OCI-LY7 (cell line): Measurements from ENCODE around the gene SYT14. TPM values are rescaled to one million over a fixed set of nuclear protein-coding genes. Genes with fewer than 3 reads are reported as not detected.

ENCODE experiments used
- BruUV-seq: library from RNA; stranded (reverse); fragments of 400-500 nt; replicated peaks from 2 replicates; lab custom pipeline; 2021; lab: Mats Ljungman, UMichigan
- CTCF ChIA-PET: fragments of 300-600 bp; sonication (Branson Sonifier 250); formaldehyde crosslinking; loops from one replicate; lab custom pipeline; 2022; ENCODE audit warnings: antibody characterized with exemption; ENCODE audit not compliant: unreplicated experiment; lab: Charles Lee
- POLR2A ChIA-PET: fragments of 300-600 bp; sonication (Branson Sonifier 250); formaldehyde crosslinking; loops from one replicate; lab custom pipeline; 2022; ENCODE audit warnings: antibody characterized with exemption; lab: Charles Lee
- DNase-seq: peaks from one replicate; pipeline ENCODE4 v3.0.0-alpha.2; 2015; ENCODE audit warnings: low spot score
- H2AFZ ChIP-seq: fragments of 200-600 bp; sonication (generic), shearing (Covaris generic); 2 replicates; pipeline ENCODE4 v1.6.1; 2014; ENCODE audit warnings: mild to moderate bottlenecking, antibody characterized with exemption, low read length, moderate library complexity
- H3K27ac ChIP-seq: fragments of 200-600 bp; sonication (generic); 2 replicates; pipeline ENCODE4 v1.5.1; 2014; ENCODE audit warnings: mixed run types, low read depth, mild to moderate bottlenecking, moderate library complexity, low read length, inconsistent platforms; ENCODE audit not compliant: poor library complexity, severe bottlenecking
- H3K36me3 ChIP-seq: fragments of 200-600 bp; sonication (generic); 2 replicates; pipeline ENCODE4 v1.6.1; 2014; ENCODE audit warnings: mild to moderate bottlenecking, antibody characterized with exemption, low read length, moderate library complexity, mixed read lengths; ENCODE audit not compliant: insufficient read depth
- H3K4me1 ChIP-seq: fragments of 200-600 bp; sonication (generic); 2 replicates; pipeline ENCODE4 v1.5.1; 2014; ENCODE audit warnings: mild to moderate bottlenecking, low read length; ENCODE audit not compliant: insufficient read depth, poor library complexity, severe bottlenecking
- H3K4me2 ChIP-seq: fragments of 200-600 bp; sonication (generic); 2 replicates; pipeline ENCODE4 v1.6.1; 2014; ENCODE audit warnings: mild to moderate bottlenecking, low read length
- H3K4me3 ChIP-seq: fragments of 200-600 bp; sonication (generic); 2 replicates; pipeline ENCODE4 v1.5.1; 2014; ENCODE audit warnings: mild to moderate bottlenecking, low read depth, low read length; ENCODE audit not compliant: poor library complexity, severe bottlenecking
- H3K79me2 ChIP-seq: fragments of 200-600 bp; sonication (generic); 2 replicates; pipeline ENCODE4 v1.6.1; 2016; ENCODE audit warnings: low read depth, mild to moderate bottlenecking, low read length, moderate library complexity, mixed read lengths; ENCODE audit not compliant: insufficient read depth
- H3K9me2 ChIP-seq: fragments of 200-600 bp; sonication (generic); 2 replicates; pipeline ENCODE4 v1.6.1; 2016; ENCODE audit warnings: mild to moderate bottlenecking, low read length, mixed read lengths; ENCODE audit not compliant: insufficient read depth
- H3K9me3 ChIP-seq: fragments of 200-600 bp; sonication (generic); 2 replicates; pipeline ENCODE4 v1.6.1; 2014; ENCODE audit warnings: mild to moderate bottlenecking, mixed run types, low read length, mixed read lengths
- H4K20me1 ChIP-seq: fragments of 200-600 bp; sonication (generic); 2 replicates; pipeline ENCODE4 v1.6.1; 2014; ENCODE audit warnings: mild to moderate bottlenecking, antibody characterized with exemption, low read length, moderate library complexity, mixed read lengths; ENCODE audit not compliant: insufficient read depth
- CTCF ChIP-seq: fragments of 200-600 bp; sonication (generic); conservative IDR thresholded peaks from 2 replicates; pipeline ENCODE4 v1.5.1; 2014; ENCODE audit warnings: mild to moderate bottlenecking, antibody characterized with exemption, low read length, moderate library complexity, mixed read lengths
- EZH2phosphoT487 ChIP-seq: fragments of 200-600 bp; sonication (generic); IDR thresholded peaks from 2 replicates; pipeline ENCODE4 v1.6.1; 2018; ENCODE audit warnings: low read depth, borderline replicate concordance, mild to moderate bottlenecking, mixed run types, antibody characterized with exemption, low read length, moderate library complexity, mixed read lengths
- intact Hi-C: fragments of 100-400 bp; cut with micrococcal nuclease; formaldehyde crosslinking; loops from one replicate; pipeline ENCODE4 v1.10.0; 2022; ENCODE audit not compliant: unreplicated experiment
- total RNA-seq, 2 experiments: library from RNA; depleted of rRNA in 1 of 2; stranded (reverse); fragments of >200 nt in 1 of 2; shearing (Covaris generic) in 1 of 2; gene quantifications; 2 replicates each; pipeline ENCODE4 v1.2.3, GENCODE V29; 2014 to 2022

Gene SYT14
- total RNA-seq, 2 experiments from 2014 or later, result not detected

GRCh38 chr1:210207597-210208450, 269.8 kb downstream of the SYT14 start:
- no peak overlapping the region for H3K4me3 ChIP-seq
- H3K9me3 ChIP-seq, result no peaks in the 10 kb centered on the region
- ChIA-PET POLR2A (no interaction called here), CTCF (no interaction called here)
- H3K79me2 ChIP-seq, result no peaks in the 10 kb centered on the region
- no peaks in the 10 kb centered on the region for H4K20me1 ChIP-seq
- DNase-seq, result no peak
- no peaks in the 10 kb centered on the region for H3K36me3 ChIP-seq
- intact Hi-C loops, result no loop called here
- TF ChIP-seq CTCF, result no peak
- no peak for TF ChIP-seq EZH2phosphoT487
- no peaks in the 10 kb centered on the region for H3K4me1 ChIP-seq
- H3K4me2 ChIP-seq, result no peak overlapping the region
- H3K9me2 ChIP-seq, result no peaks in the 10 kb centered on the region
- no TSS peak for BruUV-seq
- H3K27ac ChIP-seq, result no peak overlapping the region
- H2AFZ ChIP-seq, result no peak overlapping the region

GRCh38 chr1:210213335-210213734, 275.3 kb downstream of the SYT14 start:
- no TSS peak for BruUV-seq
- intact Hi-C loops, result no loop called here
- TF ChIP-seq CTCF, result no peak
- TF ChIP-seq EZH2phosphoT487, result no peak

More at GRCh38 chr1:210213335-210213734, 275.3 kb downstream of the SYT14 start:
- H3K9me2 ChIP-seq, result no peaks in the 10 kb centered on the region
- DNase-seq, result no peak
- no peak overlapping the region for H2AFZ ChIP-seq
- H3K79me2 ChIP-seq, result no peaks in the 10 kb centered on the region
- H3K36me3 ChIP-seq, result no peaks in the 10 kb centered on the region
- ChIA-PET POLR2A (no interaction called here), CTCF (interaction anchor here (0.6 kb wide), 1 partner anchor 49 kb away, joined by 3 read pairs; no protein-coding TSS in a partner anchor)
- H3K9me3 ChIP-seq, result no peaks in the 10 kb centered on the region
- H4K20me1 ChIP-seq, result no peaks in the 10 kb centered on the region
- no peaks in the 10 kb centered on the region for H3K4me1 ChIP-seq
- H3K4me3 ChIP-seq, result no peak overlapping the region
- H3K27ac ChIP-seq, result no peak overlapping the region
- no peak overlapping the region for H3K4me2 ChIP-seq
